ENCODE data around the gene CCBE1. TPM values are rescaled to one million over a fixed set of nuclear protein-coding genes. Genes with fewer than 3 reads are reported as not detected.

The CCBE1 gene
- total RNA-seq, 1 donor, result 35.3 TPM

DNA sequence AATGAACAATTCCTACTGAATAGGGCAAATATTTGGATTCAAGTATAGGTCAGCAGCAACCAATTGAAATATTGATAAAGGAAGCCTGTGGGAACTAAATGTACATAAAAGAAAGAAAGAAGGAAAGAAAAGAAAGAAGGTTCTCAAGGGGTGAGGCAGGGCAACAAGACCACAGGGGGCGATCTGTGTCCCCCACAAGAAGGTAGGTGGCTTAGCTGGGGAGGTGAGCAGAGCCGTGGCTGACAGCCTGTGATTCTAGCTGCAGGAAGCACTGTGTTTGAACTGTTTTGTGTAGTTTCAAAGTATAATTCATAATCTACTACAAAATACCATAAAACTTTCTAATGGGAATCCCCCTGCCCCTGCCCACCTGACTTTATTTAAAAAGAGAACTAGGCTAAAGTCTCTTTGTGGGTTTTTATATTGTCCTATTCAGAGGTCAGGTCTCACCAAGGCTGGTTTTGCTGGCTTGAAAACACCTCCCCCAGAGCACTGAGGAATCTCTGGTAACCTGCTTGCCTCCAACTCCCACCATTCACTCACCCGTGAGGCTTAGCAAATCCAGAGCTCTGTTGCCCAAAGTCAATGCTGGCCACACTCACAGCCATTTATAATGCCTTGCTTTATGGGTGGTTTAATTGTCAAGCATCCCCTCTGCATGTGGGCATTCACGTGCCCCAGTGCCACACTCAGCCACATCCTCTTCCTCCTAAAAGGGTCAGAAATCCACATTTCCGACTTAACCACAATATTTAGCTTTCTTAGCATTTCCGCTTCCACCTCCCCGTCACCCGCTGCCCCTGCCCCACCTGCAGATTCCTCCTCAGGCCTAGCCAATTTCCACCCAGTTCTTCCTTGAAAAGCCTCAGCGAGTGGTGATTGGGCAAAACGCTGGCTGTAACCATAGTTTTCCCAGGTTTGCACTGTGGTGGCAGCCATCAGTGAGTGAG, 301.7 kb downstream of the CCBE1 start:
- no peak for DNase-seq (ENCODE audit: low read depth)
- TF ChIP-seq, protein P1, sequence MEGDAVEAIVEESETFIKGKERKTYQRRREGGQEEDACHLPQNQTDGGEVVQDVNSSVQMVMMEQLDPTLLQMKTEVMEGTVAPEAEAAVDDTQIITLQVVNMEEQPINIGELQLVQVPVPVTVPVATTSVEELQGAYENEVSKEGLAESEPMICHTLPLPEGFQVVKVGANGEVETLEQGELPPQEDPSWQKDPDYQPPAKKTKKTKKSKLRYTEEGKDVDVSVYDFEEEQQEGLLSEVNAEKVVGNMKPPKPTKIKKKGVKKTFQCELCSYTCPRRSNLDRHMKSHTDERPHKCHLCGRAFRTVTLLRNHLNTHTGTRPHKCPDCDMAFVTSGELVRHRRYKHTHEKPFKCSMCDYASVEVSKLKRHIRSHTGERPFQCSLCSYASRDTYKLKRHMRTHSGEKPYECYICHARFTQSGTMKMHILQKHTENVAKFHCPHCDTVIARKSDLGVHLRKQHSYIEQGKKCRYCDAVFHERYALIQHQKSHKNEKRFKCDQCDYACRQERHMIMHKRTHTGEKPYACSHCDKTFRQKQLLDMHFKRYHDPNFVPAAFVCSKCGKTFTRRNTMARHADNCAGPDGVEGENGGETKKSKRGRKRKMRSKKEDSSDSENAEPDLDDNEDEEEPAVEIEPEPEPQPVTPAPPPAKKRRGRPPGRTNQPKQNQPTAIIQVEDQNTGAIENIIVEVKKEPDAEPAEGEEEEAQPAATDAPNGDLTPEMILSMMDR (IDR thresholded peaks at IDR 0.05; ENCODE audit: insufficient read depth, low read length), result no peak
- H3K4me3 ChIP-seq (ENCODE audit: low read depth, low read length), result no peak overlapping the region

DNA sequence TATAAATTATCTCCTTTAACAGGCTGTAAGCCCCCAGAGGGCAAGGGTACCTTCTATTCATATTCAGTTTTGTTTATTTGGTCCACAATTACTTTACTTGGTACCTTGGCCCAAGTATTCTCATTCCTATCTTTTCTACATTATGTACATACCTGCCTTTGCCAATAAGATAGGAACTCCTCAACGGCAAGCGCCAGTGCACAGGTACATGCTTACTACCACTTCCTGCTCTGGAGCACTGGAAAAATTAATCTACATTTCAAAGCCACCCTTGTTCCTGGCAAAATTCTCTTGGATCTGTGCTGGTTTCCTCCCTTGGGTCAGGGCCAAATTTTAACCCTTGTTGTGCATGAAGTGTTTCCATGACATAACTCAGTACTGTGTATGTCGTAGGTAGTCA, 303.8 kb downstream of the CCBE1 start:
- no peak overlapping the region for H3K4me3 ChIP-seq (ENCODE audit: low read depth, low read length)
- TF ChIP-seq, protein P1 (IDR thresholded peaks at IDR 0.05; ENCODE audit: insufficient read depth, low read length), result no peak
- no peak for DNase-seq (ENCODE audit: low read depth)

DNA sequence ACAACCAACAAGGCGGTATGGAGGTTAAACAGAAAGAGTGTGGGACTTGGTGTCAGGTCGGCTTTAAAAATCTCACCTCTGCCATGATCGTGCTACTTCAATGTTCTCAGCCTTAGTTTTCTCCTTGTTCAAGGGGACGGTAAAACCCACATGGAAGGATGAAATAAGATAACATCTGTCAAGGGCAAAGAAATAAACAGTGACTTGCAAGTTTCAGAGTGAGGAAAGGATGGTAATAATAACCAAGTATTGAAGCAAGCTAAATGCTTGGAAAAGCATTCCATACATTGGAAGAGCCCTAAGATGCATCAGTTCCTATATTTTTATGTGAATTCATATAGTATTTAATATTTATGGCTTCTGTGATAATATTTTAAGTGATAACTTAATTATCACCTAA, 308.4 kb downstream of the CCBE1 start:
- no peak for DNase-seq (ENCODE audit: low read depth)
- H3K4me3 ChIP-seq (ENCODE audit: low read depth, low read length), result no peak overlapping the region
- TF ChIP-seq, protein P1 (IDR thresholded peaks at IDR 0.05; ENCODE audit: insufficient read depth, low read length), result no peak

DNA sequence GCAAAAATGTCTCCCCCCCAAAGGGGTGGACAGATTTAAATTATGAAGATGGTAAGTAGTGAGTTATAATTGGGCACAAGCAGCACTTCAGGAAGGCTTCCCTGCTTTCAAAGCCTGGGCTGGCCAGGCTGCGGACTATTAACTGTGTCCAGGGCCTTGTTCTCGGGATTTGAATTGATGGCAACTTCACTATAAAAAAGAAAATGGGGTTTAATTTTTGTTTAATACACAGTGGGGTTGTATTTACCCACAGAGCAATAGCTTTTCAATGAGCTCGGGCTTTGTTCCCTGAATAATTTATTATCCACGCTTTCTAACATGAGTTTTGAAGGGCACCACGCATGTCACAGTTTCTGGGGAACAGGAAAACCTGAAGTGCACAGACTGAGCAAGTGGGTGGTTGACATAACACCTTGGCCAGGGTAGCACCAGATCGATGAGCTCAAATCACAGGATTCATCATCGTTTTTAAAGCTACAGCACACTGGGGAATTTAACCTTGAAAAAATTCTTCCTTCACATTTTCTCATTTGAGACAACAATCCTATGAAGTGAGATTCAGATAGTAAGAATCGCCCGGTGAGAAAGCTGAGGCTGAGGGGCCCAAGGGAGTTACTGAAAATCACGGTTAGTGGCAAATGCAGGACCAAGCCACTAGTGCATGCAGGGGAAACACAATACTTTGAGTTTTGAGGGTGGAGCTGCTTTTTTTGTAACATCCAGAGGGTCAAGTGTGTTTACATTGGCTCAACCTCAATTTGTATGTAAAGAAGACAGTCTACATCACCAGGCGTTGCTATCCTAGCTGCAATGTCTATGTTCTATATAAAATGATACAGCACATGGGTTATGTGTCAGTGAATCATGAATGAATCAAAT, 309.3 kb downstream of the CCBE1 start:
- TF ChIP-seq, protein P1 (IDR thresholded peaks at IDR 0.05; ENCODE audit: insufficient read depth, low read length), result no peak
- no peak for DNase-seq (ENCODE audit: low read depth)
- H3K4me3 ChIP-seq (ENCODE audit: low read depth, low read length), result no peak overlapping the region

DNA sequence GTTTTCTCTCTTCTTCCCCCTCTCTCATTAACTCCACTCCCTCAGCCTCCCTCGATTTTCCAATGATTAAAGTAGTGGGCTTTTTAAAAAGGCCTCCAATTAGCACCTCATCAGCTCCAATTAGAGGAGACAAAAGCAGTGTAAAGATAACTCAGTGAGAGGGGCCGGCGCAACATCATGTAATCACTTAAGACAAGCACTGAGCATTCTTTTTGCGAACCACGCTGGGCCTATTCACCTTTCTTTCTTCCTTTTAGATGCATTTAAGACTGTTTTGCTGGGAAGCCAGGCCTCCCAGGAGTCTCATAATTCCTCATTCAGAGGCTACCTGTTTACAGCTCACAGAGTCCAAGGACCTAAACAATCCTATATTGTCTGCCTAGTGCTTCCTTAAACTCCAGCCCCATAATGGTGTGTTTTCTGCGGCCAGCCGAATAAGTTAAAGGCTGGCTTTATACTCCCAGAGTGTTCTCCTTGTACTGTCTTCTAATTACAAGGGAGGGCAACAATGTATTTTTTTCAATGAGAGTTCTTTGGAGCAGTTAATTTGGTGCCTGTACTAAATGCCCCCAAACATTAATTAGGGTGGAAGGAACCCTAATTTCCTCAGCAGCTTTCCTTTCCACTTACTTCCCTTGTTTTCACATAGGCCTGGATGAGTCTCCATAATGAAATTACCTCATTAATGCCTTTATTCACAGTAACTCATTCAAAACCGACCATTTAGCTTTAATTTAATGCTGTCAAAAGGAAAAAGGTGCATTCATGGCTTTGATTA, 310.1 kb downstream of the CCBE1 start:
- no peak for DNase-seq (ENCODE audit: low read depth)
- H3K4me3 ChIP-seq (ENCODE audit: low read depth, low read length), result no peak overlapping the region
- TF ChIP-seq, protein P1 (IDR thresholded peaks at IDR 0.05; ENCODE audit: insufficient read depth, low read length), result no peak

- TF ChIP-seq, protein P1 (IDR thresholded peaks at IDR 0.05; ENCODE audit: insufficient read depth, low read length), result no peak
- no peak for DNase-seq (ENCODE audit: low read depth)
- no peak overlapping the region for H3K4me3 ChIP-seq (ENCODE audit: low read depth, low read length)
Measured at GRCh38 chr18:59385191-59385590, 312.0 kb downstream of the CCBE1 start.

All from fibroblast of the aortic adventitia (primary cell).